Measurements from ENCODE around the gene AQP6. TPM values are rescaled to one million over a fixed set of nuclear protein-coding genes. Genes with fewer than 3 reads are reported as not detected.

The AQP6 gene
- polyA plus RNA-seq, 1 of the 3 experiments (the other 2 are of a cell fraction) = 0.10 TPM

- no peaks in the 10 kb centered on the region for H3K9me3 ChIP-seq
- H2AFZ ChIP-seq (ENCODE audit: low read depth) = no peak overlapping the region
- no peaks in the 10 kb centered on the region for H3K79me2 ChIP-seq (ENCODE audit: insufficient read depth)
- H3F3A ChIP-seq (replicated peaks; ENCODE audit: insufficient read depth) = no peaks in the 10 kb centered on the region
- H3K4me1 ChIP-seq (ENCODE audit: control insufficient read depth in 1 of 2, insufficient read depth in 2 of 2, low read depth in 1 of 2, low read length in 1 of 2) = peaks cover 3 to 5% of the 10 kb centered on the region in 2 experiments; a peak in 2 of 4 replicates
- POLR2A ChIA-PET = no interaction called here
- H3K4me2 ChIP-seq = no peak overlapping the region
- H4K20me1 ChIP-seq (ENCODE audit: insufficient read depth) = no peaks in the 10 kb centered on the region
- no peak overlapping the region for H3K4me3 ChIP-seq (ENCODE audit: low read depth in 2 of 2, low read length in 1 of 2)
- CTCF ChIA-PET = interaction anchor here (1.0 to 12.0 kb wide), 3 partner anchors 13 to 35 kb away, joined by 3 to 90 read pairs (median 18); no protein-coding TSS in a partner anchor
- no peak for TF ChIP-seq RCOR1 (IDR thresholded peaks at IDR 0.05; ENCODE audit: low read length)
- no peak for TF ChIP-seq IRF3 (IDR thresholded peaks at IDR 0.05; ENCODE audit: low read depth, low read length)
- no peak for TF ChIP-seq USF1 (IDR thresholded peaks at IDR 0.05; ENCODE audit: borderline replicate concordance, low read depth)
- no peak for TF ChIP-seq CHD2 (IDR thresholded peaks at IDR 0.05; ENCODE audit: low read length, partially characterized antibody)
- TF ChIP-seq RXRA (IDR thresholded peaks at IDR 0.05; ENCODE audit: borderline replicate concordance, low read depth) = no peak
- no peak for TF ChIP-seq CTCF (IDR thresholded peaks at IDR 0.05)
- no peak for TF ChIP-seq FOSL2 (IDR thresholded peaks at IDR 0.05; ENCODE audit: borderline replicate concordance, low read depth)
- no peak for TF ChIP-seq SMC3 (IDR thresholded peaks at IDR 0.05; ENCODE audit: low read depth, low read length)
- no peak overlapping the region for H3K9ac ChIP-seq
- H3K27me3 ChIP-seq (ENCODE audit: insufficient read depth) = no peaks in the 10 kb centered on the region
- 83% methylated on average over 5 of the region's 5 CpGs for WGBS (ENCODE audit: low lambda C conversion rate)
- H3K36me3 ChIP-seq (replicated peaks in 1 of 2; ENCODE audit: control insufficient read depth in 1 of 2, insufficient read depth in 2 of 2, low read length in 1 of 2) = no peaks in the 10 kb centered on the region
- H3K27ac ChIP-seq (ENCODE audit: low read depth in 2 of 2, low read length in 1 of 2) = no peak overlapping the region
- H3K9me2 ChIP-seq = no peaks in the 10 kb centered on the region
- no peak for DNase-seq
Measured at GRCh38 chr12:49933796-49934195, 39.0 kb upstream of the AQP6 start.

- DNase-seq = no peak
- Histone ChIP-seq H3K4me3 (ENCODE audit: low read depth in 2 of 2, low read length in 1 of 2) (no peak overlapping the region), H3K4me1 (ENCODE audit: control insufficient read depth in 1 of 2, insufficient read depth in 2 of 2, low read depth in 1 of 2, low read length in 1 of 2) (peaks cover 3 to 5% of the 10 kb centered on the region in 2 experiments; a peak in 2 of 4 replicates), H3K27me3 (ENCODE audit: insufficient read depth) (no peaks in the 10 kb centered on the region), H3K9me2 (no peaks in the 10 kb centered on the region), H3K36me3 (replicated peaks in 1 of 2; ENCODE audit: control insufficient read depth in 1 of 2, insufficient read depth in 2 of 2, low read length in 1 of 2) (no peaks in the 10 kb centered on the region), H3K9ac (no peak overlapping the region), H3K4me2 (no peak overlapping the region), H2AFZ (ENCODE audit: low read depth) (no peak overlapping the region), H3F3A (replicated peaks; ENCODE audit: insufficient read depth) (no peaks in the 10 kb centered on the region), H3K27ac (ENCODE audit: low read depth in 2 of 2, low read length in 1 of 2) (no peak overlapping the region), H4K20me1 (ENCODE audit: insufficient read depth) (no peaks in the 10 kb centered on the region), H3K79me2 (ENCODE audit: insufficient read depth) (no peaks in the 10 kb centered on the region), H3K9me3 (no peaks in the 10 kb centered on the region)
- ChIA-PET POLR2A (no interaction called here), CTCF (interaction anchor here (2.0 to 12.0 kb wide), 2 partner anchors 12 to 33 kb away, joined by 6 to 90 read pairs; no protein-coding TSS in a partner anchor)
- 93% methylated on average over 3 of the region's 3 CpGs for WGBS (ENCODE audit: low lambda C conversion rate)
- TF ChIP-seq MEF2A (IDR thresholded peaks at IDR 0.05; ENCODE audit: borderline replicate concordance, low read depth) = no peak
- no peak for TF ChIP-seq NFIC (IDR thresholded peaks at IDR 0.05; ENCODE audit: borderline replicate concordance)
- no peak for TF ChIP-seq PBX3 (IDR thresholded peaks at IDR 0.05)
- TF ChIP-seq TCF12 (IDR thresholded peaks at IDR 0.05) = no peak
- TF ChIP-seq MAX (IDR thresholded peaks at IDR 0.05; ENCODE audit: low read depth) = no peak
- TF ChIP-seq CHD2 (IDR thresholded peaks at IDR 0.05; ENCODE audit: low read length, partially characterized antibody) = no peak
- TF ChIP-seq MXI1 (IDR thresholded peaks at IDR 0.05; ENCODE audit: low read depth, low read length) = no peak
- TF ChIP-seq ZBTB33 (IDR thresholded peaks at IDR 0.05; ENCODE audit: borderline replicate concordance, low read depth) = no peak
- no peak for TF ChIP-seq RFX5 (IDR thresholded peaks at IDR 0.05; ENCODE audit: low read length)
- no peak for TF ChIP-seq EP300 (IDR thresholded peaks at IDR 0.05; ENCODE audit: borderline replicate concordance in 1 of 2, low read depth in 1 of 2, low read length in 1 of 2)
Measured at GRCh38 chr12:49934505-49934904, 38.2 kb upstream of the AQP6 start.

Measured in SK-N-SH (cell line).